ENCODE data around the gene GLDC. TPM values are rescaled to one million over a fixed set of nuclear protein-coding genes. Genes with fewer than 3 reads are reported as not detected.

Gene GLDC
- total RNA-seq, 2 experiments from 2014 or later: not detected

- no peak overlapping the region for H3K4me2 ChIP-seq (ENCODE audit: low read length)
- no peak for DNase-seq (ENCODE audit: low spot score)
Observed at GRCh38 chr9:6566409-6567139, 79.0 kb downstream of the GLDC start.

GRCh38 chr9:6565312-6565711, 80.2 kb downstream of the GLDC start:
- Histone ChIP-seq H3K27ac (ENCODE audit: low read depth, low read length, poor library complexity, severe bottlenecking) (no peak overlapping the region), H3K4me1 (ENCODE audit: insufficient read depth, low read length, poor library complexity, severe bottlenecking) (no peaks in the 10 kb centered on the region), H3K9me2 (ENCODE audit: insufficient read depth, low read length) (no peaks in the 10 kb centered on the region), H3K4me2 (ENCODE audit: low read length) (no peak overlapping the region), H3K79me2 (ENCODE audit: insufficient read depth, low read depth, low read length) (no peaks in the 10 kb centered on the region), H2AFZ (ENCODE audit: low read length) (no peak overlapping the region), H3K4me3 (ENCODE audit: low read depth, low read length, poor library complexity, severe bottlenecking) (no peak overlapping the region), H3K9me3 (ENCODE audit: low read length) (no peaks in the 10 kb centered on the region), H4K20me1 (ENCODE audit: insufficient read depth, low read length) (no peaks in the 10 kb centered on the region), H3K36me3 (ENCODE audit: insufficient read depth, low read length) (no peaks in the 10 kb centered on the region)
- CTCF ChIA-PET (ENCODE audit: unreplicated experiment): no interaction called here
- DNase-seq (ENCODE audit: low spot score): no peak
- intact Hi-C loops (cut with micrococcal nuclease; ENCODE audit: unreplicated experiment): loop anchor here (5.0 kb wide), 1 partner anchor 508 kb away; no protein-coding TSS in a partner anchor
- POLR2A ChIA-PET: interaction anchor here (0.5 to 0.7 kb wide), 2 partner anchors 76 to 174 kb away, joined by 3 read pairs; no protein-coding TSS in a partner anchor
- TF ChIP-seq CTCF (conservative IDR thresholded peaks at IDR 0.05; ENCODE audit: low read length) (no peak), EZH2phosphoT487 (IDR thresholded peaks at IDR 0.05; ENCODE audit: borderline replicate concordance, low read depth, low read length) (no peak)
- no TSS peak for BruUV-seq (replicated peaks)

More at GRCh38 chr9:6566409-6567139, 79.0 kb downstream of the GLDC start:
- no peak overlapping the region for H3K27ac ChIP-seq (ENCODE audit: low read depth, low read length, poor library complexity, severe bottlenecking)
- no peaks in the 10 kb centered on the region for H3K4me1 ChIP-seq (ENCODE audit: insufficient read depth, low read length, poor library complexity, severe bottlenecking)
- BruUV-seq (replicated peaks): no TSS peak
- CTCF ChIA-PET (ENCODE audit: unreplicated experiment): no interaction called here
- no peak overlapping the region for H3K4me3 ChIP-seq (ENCODE audit: low read depth, low read length, poor library complexity, severe bottlenecking)
- no peaks in the 10 kb centered on the region for H4K20me1 ChIP-seq (ENCODE audit: insufficient read depth, low read length)
- no peaks in the 10 kb centered on the region for H3K9me3 ChIP-seq (ENCODE audit: low read length)
- TF ChIP-seq EZH2phosphoT487 (IDR thresholded peaks at IDR 0.05; ENCODE audit: borderline replicate concordance, low read depth, low read length) (no peak), CTCF (conservative IDR thresholded peaks at IDR 0.05; ENCODE audit: low read length) (no peak)
- POLR2A ChIA-PET: interaction anchor here (1.2 to 1.8 kb wide), 2 partner anchors 27 to 218 kb away, joined by 3 to 4 read pairs; no protein-coding TSS in a partner anchor
- intact Hi-C loops (cut with micrococcal nuclease; ENCODE audit: unreplicated experiment): loop anchor here (5.0 kb wide), 1 partner anchor 509 kb away; no protein-coding TSS in a partner anchor
- no peaks in the 10 kb centered on the region for H3K36me3 ChIP-seq (ENCODE audit: insufficient read depth, low read length)
- no peak overlapping the region for H2AFZ ChIP-seq (ENCODE audit: low read length)
- H3K9me2 ChIP-seq (ENCODE audit: insufficient read depth, low read length): no peaks in the 10 kb centered on the region
- no peaks in the 10 kb centered on the region for H3K79me2 ChIP-seq (ENCODE audit: insufficient read depth, low read depth, low read length)

- CTCF ChIA-PET (ENCODE audit: unreplicated experiment): no interaction called here
- POLR2A ChIA-PET: interaction anchor here (0.5 to 0.7 kb wide), 2 partner anchors 77 to 174 kb away, joined by 3 read pairs; no protein-coding TSS in a partner anchor
Observed at GRCh38 chr9:6564868-6565267, 80.7 kb downstream of the GLDC start.

More at GRCh38 chr9:6564868-6565267, 80.7 kb downstream of the GLDC start:
- TF ChIP-seq CTCF (conservative IDR thresholded peaks at IDR 0.05; ENCODE audit: low read length) (no peak), EZH2phosphoT487 (IDR thresholded peaks at IDR 0.05; ENCODE audit: borderline replicate concordance, low read depth, low read length) (no peak)
- H3K4me2 ChIP-seq (ENCODE audit: low read length): no peak overlapping the region
- H3K9me2 ChIP-seq (ENCODE audit: insufficient read depth, low read length): no peaks in the 10 kb centered on the region
- H3K4me3 ChIP-seq (ENCODE audit: low read depth, low read length, poor library complexity, severe bottlenecking): no peak overlapping the region
- no peak overlapping the region for H3K27ac ChIP-seq (ENCODE audit: low read depth, low read length, poor library complexity, severe bottlenecking)
- no peaks in the 10 kb centered on the region for H3K4me1 ChIP-seq (ENCODE audit: insufficient read depth, low read length, poor library complexity, severe bottlenecking)
- H4K20me1 ChIP-seq (ENCODE audit: insufficient read depth, low read length): no peaks in the 10 kb centered on the region
- intact Hi-C loops (cut with micrococcal nuclease; ENCODE audit: unreplicated experiment): loop anchor here (5.0 kb wide), 1 partner anchor 508 kb away; no protein-coding TSS in a partner anchor
- no peaks in the 10 kb centered on the region for H3K9me3 ChIP-seq (ENCODE audit: low read length)
- H3K79me2 ChIP-seq (ENCODE audit: insufficient read depth, low read depth, low read length): no peaks in the 10 kb centered on the region
- no peak overlapping the region for H2AFZ ChIP-seq (ENCODE audit: low read length)
- BruUV-seq (replicated peaks): no TSS peak
- H3K36me3 ChIP-seq (ENCODE audit: insufficient read depth, low read length): no peaks in the 10 kb centered on the region
- DNase-seq (ENCODE audit: low spot score): no peak

Measured in OCI-LY7 (cell line).